ENCODE data around the gene ZCWPW1.

DNA sequence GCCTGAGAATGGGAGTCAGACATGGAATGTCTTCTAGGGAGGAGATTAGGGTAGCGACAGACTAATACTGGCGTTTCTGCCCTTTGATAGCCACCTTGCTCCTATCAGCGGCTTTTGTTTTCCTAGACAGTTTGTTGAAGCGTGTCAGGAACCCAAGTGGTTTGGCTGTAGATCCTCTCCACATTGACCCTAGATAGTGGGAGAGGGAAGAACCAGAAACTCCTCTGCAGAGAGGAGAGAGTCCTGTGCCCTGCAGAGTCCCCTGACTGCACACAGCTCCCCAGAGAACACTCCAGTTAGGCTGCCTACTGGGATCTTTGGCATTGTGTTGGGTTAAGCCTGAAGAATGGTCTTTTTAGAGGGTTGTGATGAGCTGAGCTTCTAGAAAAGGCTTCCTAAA lies 3.5 kb upstream of the ZCWPW1 start:
- TF ChIP-seq, protein P1, sequence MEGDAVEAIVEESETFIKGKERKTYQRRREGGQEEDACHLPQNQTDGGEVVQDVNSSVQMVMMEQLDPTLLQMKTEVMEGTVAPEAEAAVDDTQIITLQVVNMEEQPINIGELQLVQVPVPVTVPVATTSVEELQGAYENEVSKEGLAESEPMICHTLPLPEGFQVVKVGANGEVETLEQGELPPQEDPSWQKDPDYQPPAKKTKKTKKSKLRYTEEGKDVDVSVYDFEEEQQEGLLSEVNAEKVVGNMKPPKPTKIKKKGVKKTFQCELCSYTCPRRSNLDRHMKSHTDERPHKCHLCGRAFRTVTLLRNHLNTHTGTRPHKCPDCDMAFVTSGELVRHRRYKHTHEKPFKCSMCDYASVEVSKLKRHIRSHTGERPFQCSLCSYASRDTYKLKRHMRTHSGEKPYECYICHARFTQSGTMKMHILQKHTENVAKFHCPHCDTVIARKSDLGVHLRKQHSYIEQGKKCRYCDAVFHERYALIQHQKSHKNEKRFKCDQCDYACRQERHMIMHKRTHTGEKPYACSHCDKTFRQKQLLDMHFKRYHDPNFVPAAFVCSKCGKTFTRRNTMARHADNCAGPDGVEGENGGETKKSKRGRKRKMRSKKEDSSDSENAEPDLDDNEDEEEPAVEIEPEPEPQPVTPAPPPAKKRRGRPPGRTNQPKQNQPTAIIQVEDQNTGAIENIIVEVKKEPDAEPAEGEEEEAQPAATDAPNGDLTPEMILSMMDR (conservative IDR thresholded peaks at IDR 0.05; ENCODE audit: low read depth, low read length): no peak
- no peak for TF ChIP-seq EZH2 (IDR thresholded peaks at IDR 0.05; ENCODE audit: borderline replicate concordance, low read depth, low read length, poor library complexity, severe bottlenecking)

All from A673 (cell line).